DOHH2 (cell line): ENCODE results near the gene FAM117B.

Experiments used
- CTCF ChIP-seq: fragments of 200-600 bp; sonication (generic); IDR thresholded peaks from one replicate; pipeline ENCODE4 v1.5.1; 2014; ENCODE audit warnings: antibody characterized with exemption, mild to moderate bottlenecking, low read depth, low read length; ENCODE audit not compliant: poor library complexity, severe bottlenecking
- EZH2phosphoT487 ChIP-seq: fragments of 200-600 bp; sonication (generic); IDR thresholded peaks from 2 replicates; pipeline ENCODE4 v1.6.1; 2017; ENCODE audit warnings: borderline replicate concordance, mild to moderate bottlenecking, antibody characterized with exemption, low read length, moderate library complexity, mixed read lengths

GRCh38 chr2:202657876-202658275 is 23.1 kb downstream of the FAM117B start:
- TF ChIP-seq CTCF, result no peak
- no peak for TF ChIP-seq EZH2phosphoT487
